ENCODE results near the gene CBLL1. TPM values are rescaled to one million over a fixed set of nuclear protein-coding genes. Genes with fewer than 3 reads are reported as not detected.

CBLL1 gene, protein sequence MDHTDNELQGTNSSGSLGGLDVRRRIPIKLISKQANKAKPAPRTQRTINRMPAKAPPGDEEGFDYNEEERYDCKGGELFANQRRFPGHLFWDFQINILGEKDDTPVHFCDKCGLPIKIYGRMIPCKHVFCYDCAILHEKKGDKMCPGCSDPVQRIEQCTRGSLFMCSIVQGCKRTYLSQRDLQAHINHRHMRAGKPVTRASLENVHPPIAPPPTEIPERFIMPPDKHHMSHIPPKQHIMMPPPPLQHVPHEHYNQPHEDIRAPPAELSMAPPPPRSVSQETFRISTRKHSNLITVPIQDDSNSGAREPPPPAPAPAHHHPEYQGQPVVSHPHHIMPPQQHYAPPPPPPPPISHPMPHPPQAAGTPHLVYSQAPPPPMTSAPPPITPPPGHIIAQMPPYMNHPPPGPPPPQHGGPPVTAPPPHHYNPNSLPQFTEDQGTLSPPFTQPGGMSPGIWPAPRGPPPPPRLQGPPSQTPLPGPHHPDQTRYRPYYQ
- total RNA-seq (2014; rRNA removed; shearing (Covaris generic); ENCODE audit: low replicate concordance): 28.3 and 35.0 TPM in 2 replicates

DNA sequence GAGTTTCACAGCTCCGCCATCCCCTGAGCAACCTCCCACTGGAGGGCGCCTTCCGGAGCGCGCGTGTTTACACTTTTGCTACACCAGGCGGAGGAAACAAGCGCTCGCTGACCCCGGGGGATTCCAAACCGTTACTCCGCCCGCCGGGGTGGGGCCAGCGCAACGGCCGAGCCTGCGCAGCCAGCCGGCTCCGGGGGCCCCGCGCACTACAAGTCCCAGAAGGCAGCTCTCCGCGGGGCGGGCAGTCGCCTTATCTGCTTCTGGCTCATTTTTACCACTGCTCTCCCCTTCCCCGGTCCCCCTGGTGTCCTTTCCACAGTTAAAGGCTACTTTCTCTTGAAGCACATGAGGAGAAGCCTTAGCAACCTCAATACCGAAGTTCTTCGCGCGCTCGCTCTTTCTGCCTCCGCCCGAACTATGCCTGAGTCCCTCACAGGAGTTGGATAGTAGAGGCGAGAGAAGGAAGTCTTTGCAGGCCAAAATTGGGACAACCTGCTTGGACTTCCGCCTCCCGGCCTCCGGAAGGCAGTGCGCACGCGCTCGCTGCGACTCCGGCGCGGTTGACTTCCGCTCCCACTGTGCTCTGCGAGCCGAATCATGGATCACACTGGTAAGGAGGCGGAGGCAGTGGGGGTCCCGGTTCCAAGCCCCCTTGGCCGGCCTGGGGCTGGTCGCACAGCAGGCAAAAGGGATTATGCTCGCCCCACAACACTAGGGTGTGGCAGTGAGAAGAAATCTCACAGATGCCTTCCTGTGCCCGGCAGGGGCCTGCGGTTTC lies at the start of gene CBLL1:
TSS of gene CBLL1 (plus strand) at position 576 of the 778 bp plus-strand sequence. CDS start at position 598, 22 bp downstream.
- no peaks in the 10 kb centered on the region for H3K9me3 ChIP-seq (ENCODE audit: low read length)
- H3K4me1 ChIP-seq (ENCODE audit: low read length): peaks cover 41% of the 10 kb centered on the region
- no peaks in the 10 kb centered on the region; the same call in 1 of the 2 replicates for H3K9me2 ChIP-seq (replicated peaks; ENCODE audit: insufficient read depth, low read length)
- H3K27ac ChIP-seq (ENCODE audit: low read length): peak within 1 kb of the TSS; percentile 95
- H2AFZ ChIP-seq (ENCODE audit: low read length): peak within 1 kb of the TSS; percentile 93
- H3K9ac ChIP-seq (ENCODE audit: low read length): peak within 1 kb of the TSS; percentile 90
- H3K36me3 ChIP-seq (ENCODE audit: insufficient read depth, low read length): peaks cover 17% of the 10 kb centered on the region; the same call in 1 of the 2 replicates
- DNase-seq: peak; percentile 98
- H3K27me3 ChIP-seq (ENCODE audit: low read length): no peaks in the 10 kb centered on the region
- peaks cover 31% of the 10 kb centered on the region; the same call in 1 of the 2 replicates for H4K20me1 ChIP-seq (ENCODE audit: insufficient read depth, low read depth, low read length)
- H3K79me2 ChIP-seq (ENCODE audit: low read length): peaks cover 48% of the 10 kb centered on the region
- H3K4me3 ChIP-seq (ENCODE audit: low read length): peak within 1 kb of the TSS; percentile 91
- peak within 1 kb of the TSS; percentile 76 for H3K4me2 ChIP-seq (ENCODE audit: low read depth, low read length, poor library complexity, severe bottlenecking)

DNA sequence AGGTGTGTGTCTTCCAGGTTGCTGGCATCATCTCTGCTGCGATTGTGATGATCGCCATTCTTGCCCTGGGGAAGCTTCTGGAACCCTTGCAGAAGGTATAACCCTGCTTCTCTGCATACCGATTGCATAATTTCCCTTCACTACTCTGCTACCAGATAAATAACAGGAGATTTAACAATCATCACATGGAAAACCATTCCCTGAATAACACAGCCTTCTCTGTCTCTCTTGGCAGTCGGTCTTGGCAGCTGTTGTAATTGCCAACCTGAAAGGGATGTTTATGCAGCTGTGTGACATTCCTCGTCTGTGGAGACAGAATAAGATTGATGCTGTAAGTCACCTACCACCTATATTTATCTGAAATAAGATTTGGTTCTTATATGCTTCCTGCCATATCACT lies 49.6 kb upstream of the CBLL1 start:
- H3K9ac ChIP-seq (ENCODE audit: low read length): no peak overlapping the region
- H3K4me1 ChIP-seq (ENCODE audit: low read length): no peaks in the 10 kb centered on the region
- H3K36me3 ChIP-seq (ENCODE audit: insufficient read depth, low read length): no peaks in the 10 kb centered on the region
- H4K20me1 ChIP-seq (ENCODE audit: insufficient read depth, low read depth, low read length): no peaks in the 10 kb centered on the region
- no peak overlapping the region for H3K27ac ChIP-seq (ENCODE audit: low read length)
- H2AFZ ChIP-seq (ENCODE audit: low read length): no peak overlapping the region
- no peak overlapping the region for H3K4me2 ChIP-seq (ENCODE audit: low read depth, low read length, poor library complexity, severe bottlenecking)
- no peak overlapping the region for H3K4me3 ChIP-seq (ENCODE audit: low read length)
- H3K9me2 ChIP-seq (replicated peaks; ENCODE audit: insufficient read depth, low read length): no peaks in the 10 kb centered on the region
- H3K79me2 ChIP-seq (ENCODE audit: low read length): no peaks in the 10 kb centered on the region
- DNase-seq: no peak
- H3K27me3 ChIP-seq (ENCODE audit: low read length): no peaks in the 10 kb centered on the region
- H3K9me3 ChIP-seq (ENCODE audit: low read length): no peaks in the 10 kb centered on the region

DNA sequence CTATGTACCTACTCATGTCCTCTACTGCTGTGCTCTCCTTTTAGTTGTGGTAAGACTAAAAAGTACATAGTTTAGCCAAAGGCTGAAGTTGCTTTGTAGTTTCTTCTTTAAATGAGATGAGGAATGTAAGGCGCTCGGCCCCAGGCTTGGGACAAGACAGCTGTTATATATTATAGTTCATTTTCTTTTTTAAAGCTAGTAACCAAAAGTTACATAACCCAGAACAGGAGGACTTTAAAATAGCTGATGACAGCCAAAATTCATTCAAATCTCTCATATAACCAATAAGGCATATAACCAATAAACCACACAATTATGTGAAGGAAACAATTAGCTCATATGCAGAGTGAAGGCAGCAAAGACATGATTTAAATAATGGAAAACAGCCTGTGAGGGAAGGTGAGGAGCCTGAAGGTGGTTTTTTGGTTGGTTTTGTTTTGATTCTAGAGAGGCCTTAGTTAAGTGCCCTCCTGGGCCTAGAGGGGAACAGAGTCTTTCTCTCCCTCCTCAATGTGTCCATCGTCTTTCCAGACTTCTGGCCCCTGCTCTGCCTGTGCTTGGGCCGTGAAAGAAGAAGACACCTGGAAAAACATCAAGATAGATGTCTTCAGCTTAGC lies 47.5 kb upstream of the CBLL1 start:
- H3K36me3 ChIP-seq (ENCODE audit: insufficient read depth, low read length): no peaks in the 10 kb centered on the region
- H4K20me1 ChIP-seq (ENCODE audit: insufficient read depth, low read depth, low read length): no peaks in the 10 kb centered on the region

DNA sequence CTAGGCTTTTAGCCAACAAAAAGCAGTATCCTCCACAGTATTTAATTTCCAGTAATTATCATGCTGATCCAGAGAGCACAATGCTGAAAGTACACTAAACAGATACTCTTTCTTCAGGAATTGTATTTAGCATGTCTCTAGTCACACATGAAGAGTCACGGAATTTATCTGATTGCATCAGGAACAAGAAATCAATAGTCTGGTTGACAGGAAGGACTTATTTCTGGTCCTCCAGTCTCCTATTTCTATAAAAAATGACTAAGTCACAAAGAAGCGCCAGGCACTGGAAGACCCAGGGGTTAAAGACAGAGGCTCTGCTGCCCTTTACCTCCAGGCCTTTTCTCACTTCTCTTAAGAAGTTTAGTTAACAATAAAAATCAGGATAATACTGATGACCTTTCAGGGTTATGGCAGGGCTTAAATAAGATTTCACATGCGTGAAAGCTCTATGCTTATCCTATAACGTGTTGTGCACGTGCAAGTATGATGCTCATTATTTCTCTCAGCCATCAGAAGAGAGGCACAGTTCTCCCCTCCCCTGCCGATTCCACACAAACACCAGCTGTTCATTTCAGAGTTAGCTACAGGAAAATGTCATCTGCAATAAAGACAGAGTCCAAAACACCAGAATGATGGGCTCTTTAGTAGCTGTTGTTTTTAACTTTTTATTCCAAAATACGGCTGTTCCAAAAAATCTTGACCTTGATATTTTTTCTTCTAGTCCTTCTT lies 46.5 kb upstream of the CBLL1 start:
- Histone ChIP-seq H3K9ac (ENCODE audit: low read length) (no peak overlapping the region), H3K4me3 (ENCODE audit: low read length) (no peak overlapping the region), H3K79me2 (ENCODE audit: low read length) (no peaks in the 10 kb centered on the region), H3K9me2 (replicated peaks; ENCODE audit: insufficient read depth, low read length) (no peaks in the 10 kb centered on the region), H4K20me1 (ENCODE audit: insufficient read depth, low read depth, low read length) (no peaks in the 10 kb centered on the region), H3K27me3 (ENCODE audit: low read length) (no peaks in the 10 kb centered on the region), H2AFZ (ENCODE audit: low read length) (no peak overlapping the region), H3K36me3 (ENCODE audit: insufficient read depth, low read length) (no peaks in the 10 kb centered on the region), H3K9me3 (ENCODE audit: low read length) (no peaks in the 10 kb centered on the region), H3K4me1 (ENCODE audit: low read length) (no peaks in the 10 kb centered on the region), H3K27ac (ENCODE audit: low read length) (no peak overlapping the region), H3K4me2 (ENCODE audit: low read depth, low read length, poor library complexity, severe bottlenecking) (no peak overlapping the region)
- DNase-seq: no peak

More for the DNA sequence above, 47.5 kb upstream of the CBLL1 start:
- no peak overlapping the region for H3K4me3 ChIP-seq (ENCODE audit: low read length)
- H2AFZ ChIP-seq (ENCODE audit: low read length): 0 out of 2 replicates have a peak overlapping the region, but pooled peaks have one; percentile 11
- no peaks in the 10 kb centered on the region for H3K9me2 ChIP-seq (replicated peaks; ENCODE audit: insufficient read depth, low read length)
- no peaks in the 10 kb centered on the region for H3K9me3 ChIP-seq (ENCODE audit: low read length)
- DNase-seq: no peak
- H3K27me3 ChIP-seq (ENCODE audit: low read length): no peaks in the 10 kb centered on the region
- no peak overlapping the region for H3K27ac ChIP-seq (ENCODE audit: low read length)
- H3K79me2 ChIP-seq (ENCODE audit: low read length): no peaks in the 10 kb centered on the region
- H3K4me2 ChIP-seq (ENCODE audit: low read depth, low read length, poor library complexity, severe bottlenecking): no peak overlapping the region
- no peak overlapping the region for H3K9ac ChIP-seq (ENCODE audit: low read length)
- no peaks in the 10 kb centered on the region for H3K4me1 ChIP-seq (ENCODE audit: low read length)

DNA sequence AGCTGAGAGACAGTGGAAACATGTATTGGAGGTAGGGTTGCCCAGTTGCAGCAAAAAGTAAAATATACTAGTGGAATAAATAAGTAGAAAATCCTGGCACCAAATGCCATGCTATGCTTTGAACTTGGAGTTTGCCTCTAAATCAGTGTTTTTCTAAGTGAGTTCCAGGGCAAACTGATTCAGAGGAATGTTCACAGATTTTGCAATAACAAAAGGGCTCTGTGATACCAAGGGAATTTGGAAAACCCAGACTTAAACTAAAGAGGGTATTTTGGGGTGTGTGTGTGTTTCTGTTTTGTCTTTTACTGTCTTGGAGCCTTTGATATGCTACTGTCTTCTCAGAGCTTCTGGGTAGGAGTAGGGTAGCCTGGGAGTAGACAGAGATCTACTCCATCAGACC lies 43.4 kb upstream of the CBLL1 start:
- H3K4me2 ChIP-seq (ENCODE audit: low read depth, low read length, poor library complexity, severe bottlenecking): no peak overlapping the region
- H2AFZ ChIP-seq (ENCODE audit: low read length): no peak overlapping the region
- no peaks in the 10 kb centered on the region for H3K4me1 ChIP-seq (ENCODE audit: low read length)
- H3K9me2 ChIP-seq (replicated peaks; ENCODE audit: insufficient read depth, low read length): no peaks in the 10 kb centered on the region
- H3K4me3 ChIP-seq (ENCODE audit: low read length): no peak overlapping the region
- no peak for DNase-seq
- H3K9ac ChIP-seq (ENCODE audit: low read length): no peak overlapping the region
- H3K79me2 ChIP-seq (ENCODE audit: low read length): no peaks in the 10 kb centered on the region
- H3K36me3 ChIP-seq (ENCODE audit: insufficient read depth, low read length): no peaks in the 10 kb centered on the region
- no peaks in the 10 kb centered on the region for H3K9me3 ChIP-seq (ENCODE audit: low read length)
- no peaks in the 10 kb centered on the region for H4K20me1 ChIP-seq (ENCODE audit: insufficient read depth, low read depth, low read length)
- no peak overlapping the region for H3K27ac ChIP-seq (ENCODE audit: low read length)
- no peaks in the 10 kb centered on the region for H3K27me3 ChIP-seq (ENCODE audit: low read length)

DNA sequence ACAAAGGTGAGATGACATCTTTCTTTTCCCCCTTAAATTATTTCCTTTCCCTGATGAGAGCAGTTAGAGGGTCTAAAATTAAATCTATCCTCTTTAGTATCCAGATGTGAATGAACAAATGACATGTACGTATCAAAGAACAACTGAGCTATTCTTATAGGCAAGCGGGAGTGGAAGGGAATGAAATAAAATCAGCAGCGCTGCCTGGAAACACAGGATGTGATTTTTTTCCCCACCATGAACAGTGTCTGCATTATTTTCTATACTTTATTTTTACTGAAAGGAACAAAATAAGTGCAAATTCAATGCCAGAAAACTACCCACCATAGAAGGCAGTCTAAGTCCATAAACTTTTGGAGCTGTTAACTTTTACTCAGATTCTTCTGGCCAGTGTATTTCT lies 42.8 kb upstream of the CBLL1 start:
- no peak overlapping the region for H3K27ac ChIP-seq (ENCODE audit: low read length)
- no peaks in the 10 kb centered on the region for H3K36me3 ChIP-seq (ENCODE audit: insufficient read depth, low read length)
- H3K4me3 ChIP-seq (ENCODE audit: low read length): no peak overlapping the region
- no peaks in the 10 kb centered on the region for H4K20me1 ChIP-seq (ENCODE audit: insufficient read depth, low read depth, low read length)
- no peaks in the 10 kb centered on the region for H3K9me3 ChIP-seq (ENCODE audit: low read length)
- H3K9ac ChIP-seq (ENCODE audit: low read length): no peak overlapping the region
- no peaks in the 10 kb centered on the region for H3K79me2 ChIP-seq (ENCODE audit: low read length)
- no peak overlapping the region for H2AFZ ChIP-seq (ENCODE audit: low read length)
- H3K4me1 ChIP-seq (ENCODE audit: low read length): no peaks in the 10 kb centered on the region
- no peaks in the 10 kb centered on the region for H3K9me2 ChIP-seq (replicated peaks; ENCODE audit: insufficient read depth, low read length)
- no peak overlapping the region for H3K4me2 ChIP-seq (ENCODE audit: low read depth, low read length, poor library complexity, severe bottlenecking)
- no peak for DNase-seq
- H3K27me3 ChIP-seq (ENCODE audit: low read length): no peaks in the 10 kb centered on the region

DNA sequence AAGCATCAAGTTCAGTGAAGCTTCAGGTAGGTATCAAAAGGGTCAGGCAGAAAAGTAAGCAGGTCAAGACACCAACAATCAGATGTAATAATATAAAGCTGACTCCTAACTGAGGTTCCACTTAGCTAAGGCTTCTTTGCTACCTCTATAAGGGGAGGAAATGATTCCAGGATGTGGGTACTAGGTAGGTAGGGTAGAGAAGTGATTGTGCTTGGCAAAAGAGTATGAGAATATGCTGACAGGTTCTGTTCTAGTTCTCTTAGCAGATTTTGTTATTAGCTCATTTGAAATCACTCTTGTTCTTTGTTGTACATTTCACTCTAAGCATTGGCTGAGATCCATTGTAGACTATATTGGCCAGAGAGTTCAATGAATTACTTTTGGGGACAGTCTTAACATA lies 40.7 kb upstream of the CBLL1 start:
- Histone ChIP-seq H3K27ac (ENCODE audit: low read length) (no peak overlapping the region), H3K4me2 (ENCODE audit: low read depth, low read length, poor library complexity, severe bottlenecking) (no peak overlapping the region), H3K9ac (ENCODE audit: low read length) (no peak overlapping the region), H3K9me3 (ENCODE audit: low read length) (no peaks in the 10 kb centered on the region), H3K79me2 (ENCODE audit: low read length) (no peaks in the 10 kb centered on the region), H3K4me1 (ENCODE audit: low read length) (no peaks in the 10 kb centered on the region), H4K20me1 (ENCODE audit: insufficient read depth, low read depth, low read length) (no peaks in the 10 kb centered on the region), H2AFZ (ENCODE audit: low read length) (no peak overlapping the region), H3K36me3 (ENCODE audit: insufficient read depth, low read length) (no peaks in the 10 kb centered on the region), H3K4me3 (ENCODE audit: low read length) (no peak overlapping the region), H3K9me2 (replicated peaks; ENCODE audit: insufficient read depth, low read length) (no peaks in the 10 kb centered on the region), H3K27me3 (ENCODE audit: low read length) (no peaks in the 10 kb centered on the region)
- no peak for DNase-seq

All from Karpas-422 (cell line).